NCI-H1105 (cell line): ENCODE measurements around the gene PCDH9.
"Not testable (repeated sequence)": the region's sequence is repeated elsewhere in the genome, so short reads cannot be mapped to it uniquely, and the experiment has no call there.

Experiments used
- DNase-seq: peaks from one replicate; lab custom pipeline; 2025; lab: John Stamatoyannopoulos, UW

PCDH9 gene

GRCh38 chr13:66339214-66339613, 890.9 kb downstream of the PCDH9 start:
- DNase-seq: no peak

- no peak for DNase-seq
These were observed 891.6 kb downstream of the PCDH9 start for GRCh38 chr13:66338542-66338941.

DNA sequence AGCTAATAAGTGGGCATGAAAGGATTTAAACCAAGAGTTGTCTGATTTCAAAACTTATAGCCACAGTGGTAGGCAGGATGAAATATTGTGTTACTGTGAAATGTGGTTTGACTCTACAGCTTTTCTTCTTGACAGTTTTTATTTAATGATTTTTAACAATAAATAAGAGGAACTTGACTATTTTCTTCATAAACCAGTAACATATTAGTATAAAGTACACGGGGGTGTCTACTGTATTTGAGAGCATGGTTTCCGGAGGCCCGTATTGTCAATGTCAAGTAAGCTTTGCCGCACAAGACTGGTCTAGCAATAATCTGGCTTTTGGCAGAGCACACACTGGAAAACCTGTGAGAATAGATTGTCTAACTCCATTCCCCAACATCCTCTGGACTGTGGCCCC, 894.5 kb downstream of the PCDH9 start:
- no peak for DNase-seq

GRCh38 chr13:66329988-66330451, 900.1 kb downstream of the PCDH9 start:
- no peak for DNase-seq

DNA sequence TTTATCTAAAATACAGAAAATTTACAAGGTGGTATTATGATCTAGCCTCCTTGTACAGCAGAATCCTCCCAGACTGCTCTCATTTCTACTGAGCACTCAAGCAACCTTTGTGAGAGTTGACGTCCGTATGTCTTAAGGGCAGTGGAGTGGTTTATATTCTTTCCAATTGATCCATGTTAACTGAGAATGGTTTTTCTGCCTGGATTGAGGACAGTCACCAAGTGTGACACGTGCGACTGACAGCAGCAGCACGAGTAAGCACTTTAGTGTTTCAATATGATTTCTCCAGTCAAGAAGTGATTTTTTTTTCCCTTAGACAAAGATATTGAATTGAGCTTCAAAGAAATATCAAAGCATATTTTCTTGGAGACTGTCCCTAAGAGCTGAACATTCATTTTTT, 901.7 kb downstream of the PCDH9 start:
- DNase-seq: no peak

- no peak for DNase-seq
These were observed 906.3 kb downstream of the PCDH9 start for GRCh38 chr13:66323745-66324347.

DNA sequence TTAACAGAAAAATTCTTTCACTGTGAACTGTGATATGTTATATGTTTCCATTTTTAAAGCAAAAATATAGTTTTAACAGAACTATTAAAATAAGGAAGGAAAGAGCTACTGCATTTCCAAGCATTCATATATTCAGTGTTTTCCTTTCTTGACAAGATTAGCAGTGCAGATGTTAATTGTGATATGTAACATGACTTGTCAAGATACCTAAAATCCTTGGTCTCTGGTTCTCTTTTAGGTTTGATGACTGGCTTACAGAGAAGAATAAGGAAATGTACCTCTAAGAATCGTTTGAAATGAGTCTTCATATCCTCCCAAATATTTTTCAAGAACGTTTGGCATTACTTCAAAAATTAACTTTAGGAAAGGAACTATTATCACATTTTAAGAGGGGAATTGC, 907.2 kb downstream of the PCDH9 start:
- no peak for DNase-seq

GRCh38 chr13:66322193-66322740, 907.9 kb downstream of the PCDH9 start:
- DNase-seq: no peak

- DNase-seq: no peak
These were observed 915.2 kb downstream of the PCDH9 start for GRCh38 chr13:66314911-66315310.

DNA sequence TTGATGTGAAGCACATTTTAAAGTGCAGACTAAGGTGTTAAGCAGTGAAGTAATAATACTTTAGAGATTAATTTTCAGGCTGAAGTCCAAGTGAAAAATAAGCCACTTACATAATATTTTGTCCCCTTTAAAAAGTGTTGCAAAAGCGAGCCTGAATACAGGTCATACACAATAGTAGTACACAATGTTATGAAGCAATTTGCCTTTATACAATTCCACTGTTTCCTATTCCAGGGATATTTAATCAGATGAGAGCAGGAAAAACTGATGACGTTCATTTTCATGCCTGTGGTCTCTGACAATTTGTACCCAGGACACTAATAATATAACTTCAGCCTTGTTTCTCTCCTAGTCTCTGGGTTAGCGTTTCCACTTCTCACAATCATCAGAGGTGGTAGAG, 916.7 kb downstream of the PCDH9 start:
- DNase-seq: no peak

- no peak for DNase-seq
These were observed 917.6 kb downstream of the PCDH9 start for GRCh38 chr13:66312312-66313087.

- no peak for DNase-seq
These were observed 924.0 kb downstream of the PCDH9 start for GRCh38 chr13:66305961-66306617.

DNA sequence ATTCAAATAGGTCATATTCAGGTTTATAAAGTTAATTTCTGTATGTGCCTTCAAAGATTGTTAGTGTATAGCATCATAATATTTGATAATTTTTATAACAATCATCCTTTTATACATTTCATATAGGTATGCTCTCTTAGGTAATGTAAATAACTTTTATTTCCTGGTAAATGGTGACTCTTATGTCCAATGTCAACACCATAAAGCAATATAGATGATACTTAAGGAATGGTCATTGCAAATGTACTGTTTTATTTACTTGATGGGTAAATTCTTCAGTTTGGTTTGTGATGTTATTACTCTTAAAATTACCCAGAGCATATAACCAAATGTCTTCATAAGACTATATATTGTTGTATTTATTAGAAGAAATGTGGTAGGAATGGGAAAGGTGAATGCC, 928.7 kb downstream of the PCDH9 start:
- DNase-seq: no peak

GRCh38 chr13:66301006-66301405, 929.1 kb downstream of the PCDH9 start:
- DNase-seq: peak; percentile 70

DNA sequence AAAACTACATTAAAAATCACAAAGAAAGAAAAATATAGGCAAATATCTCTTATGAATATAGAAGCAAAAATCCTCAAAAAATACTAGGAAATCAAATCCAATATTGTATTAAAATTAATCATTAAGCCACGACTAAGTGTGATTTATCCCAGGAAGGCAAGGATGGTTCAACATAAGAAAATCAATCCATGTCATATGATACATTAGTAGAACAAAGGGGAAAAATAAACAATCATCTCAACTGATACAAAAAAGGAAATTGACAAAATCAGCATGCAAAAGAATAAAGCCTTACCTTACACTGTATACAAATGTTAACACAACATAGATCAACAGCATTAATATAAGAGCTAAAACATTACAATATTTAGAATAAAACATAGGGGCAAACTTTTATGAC, 933.3 kb downstream of the PCDH9 start:
- no peak for DNase-seq

DNA sequence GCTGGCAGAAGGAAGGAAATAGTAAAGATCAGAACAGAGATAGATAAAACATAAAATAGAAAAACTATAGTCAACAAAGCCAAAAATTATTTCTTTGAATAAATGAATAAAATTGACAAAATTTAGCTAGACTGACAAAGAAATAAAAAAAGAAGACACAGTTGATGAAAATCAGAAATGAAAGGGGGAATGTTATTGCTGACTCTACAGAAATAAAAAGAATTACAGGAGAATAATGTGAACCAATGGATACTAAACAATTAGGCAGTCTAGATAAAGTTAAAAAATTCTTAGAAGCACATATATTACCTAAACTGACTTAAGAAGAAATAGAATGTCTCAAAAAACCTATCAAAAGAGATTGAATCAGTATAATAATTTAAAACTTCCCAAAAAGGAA, 933.8 kb downstream of the PCDH9 start:
- DNase-seq: no peak

DNA sequence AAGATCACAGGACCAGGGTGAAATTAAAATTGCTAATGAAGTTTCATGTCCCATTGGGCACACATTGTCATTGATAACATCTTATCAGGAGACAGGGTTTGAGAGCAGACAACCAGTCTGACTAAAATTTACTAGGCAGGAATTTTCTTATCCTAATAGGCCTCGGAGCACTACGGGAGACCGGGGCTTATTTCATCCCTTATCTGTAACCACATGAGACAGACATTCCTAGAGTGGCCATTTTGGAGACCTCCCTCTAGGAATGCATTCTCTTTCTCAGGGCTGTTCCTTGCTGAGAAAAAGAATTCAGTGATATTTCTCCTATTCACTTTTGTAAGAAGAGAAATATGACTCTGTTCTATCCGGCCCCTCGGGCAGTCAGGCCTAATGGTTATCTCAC, 943.3 kb downstream of the PCDH9 start:
- not testable (repeated sequence) for DNase-seq

- no peak for DNase-seq
These were observed 954.7 kb downstream of the PCDH9 start for GRCh38 chr13:66275416-66275815.

DNA sequence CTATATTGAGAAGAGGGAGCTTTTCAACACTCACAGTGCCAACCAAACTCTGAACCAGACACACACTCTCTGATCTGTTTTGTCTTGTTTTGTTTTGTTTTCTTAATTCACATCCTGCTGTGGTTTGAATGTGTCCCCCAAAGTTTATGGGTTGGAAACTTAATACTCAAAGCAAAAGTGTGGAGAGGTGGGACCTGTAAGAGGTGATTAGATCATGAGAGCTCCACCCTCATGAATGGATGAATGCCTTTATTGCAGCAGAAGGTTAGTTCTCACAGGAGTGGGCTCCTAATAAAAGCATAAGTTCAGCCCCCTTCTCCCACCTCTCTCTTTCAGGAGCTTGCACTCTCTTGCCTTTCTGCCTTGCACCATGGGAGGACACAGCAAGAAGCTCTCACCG, 957.1 kb downstream of the PCDH9 start:
- no peak for DNase-seq

GRCh38 chr13:66266761-66267160, 963.4 kb downstream of the PCDH9 start:
- DNase-seq: no peak

DNA sequence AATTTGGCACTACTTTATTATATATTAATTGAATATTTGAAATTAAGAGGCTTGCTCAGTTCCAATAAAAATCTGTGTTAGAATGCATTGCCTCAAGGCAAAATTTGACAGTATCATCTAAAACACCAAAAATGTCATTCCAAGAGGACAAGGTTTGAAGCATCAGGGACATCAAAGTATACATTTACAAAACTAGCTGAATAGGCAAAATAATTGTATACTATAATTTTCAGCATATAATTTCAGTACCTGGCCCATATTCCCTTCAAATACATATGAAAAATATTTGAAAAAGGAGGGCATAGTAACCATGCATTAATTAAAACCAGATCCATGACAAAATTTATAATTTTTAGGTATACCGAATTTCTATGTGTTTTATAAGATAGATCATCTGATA, 963.8 kb downstream of the PCDH9 start:
- DNase-seq: no peak

DNA sequence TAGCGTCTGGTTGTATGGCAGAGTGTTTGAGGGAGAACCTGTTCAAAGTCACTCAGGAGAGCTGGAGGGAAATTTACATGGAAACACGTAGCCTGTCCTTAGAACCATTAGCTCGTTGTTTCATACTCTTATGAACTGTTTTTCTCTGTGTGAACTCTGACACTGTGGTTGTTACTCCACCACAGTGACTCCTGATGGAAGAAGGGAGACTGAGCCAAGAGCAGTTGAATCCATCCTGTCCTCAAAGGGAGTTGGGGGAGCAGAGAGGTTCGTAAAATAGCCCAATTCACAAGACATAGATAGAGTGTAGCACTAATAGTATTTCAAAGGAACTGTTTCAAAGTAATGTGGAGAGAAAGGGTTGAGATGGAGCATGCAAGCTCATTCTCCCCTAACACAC, 964.8 kb downstream of the PCDH9 start:
- no peak for DNase-seq

DNA sequence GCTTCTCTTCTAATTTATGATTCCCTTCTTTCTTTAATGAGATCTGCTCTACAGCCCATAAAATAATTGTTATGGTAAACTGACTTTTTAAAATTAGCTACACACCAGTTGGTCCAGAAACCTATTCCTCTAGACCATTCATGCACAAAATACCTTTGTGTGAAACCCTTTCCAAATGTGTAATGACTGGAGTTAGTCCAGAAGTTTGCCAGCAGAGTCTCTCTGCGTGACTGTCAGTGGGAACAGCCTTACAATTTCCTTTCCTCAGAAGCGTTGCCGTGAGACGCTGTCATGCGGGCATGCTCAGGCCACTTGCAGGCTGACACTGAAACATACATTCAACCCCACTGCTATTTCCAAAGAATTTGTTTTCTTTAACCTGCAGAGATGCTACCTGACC, 965.2 kb downstream of the PCDH9 start:
- no peak for DNase-seq
